ENCODE data around the gene DOCK2. TPM values are rescaled to one million over a fixed set of nuclear protein-coding genes. Genes with fewer than 3 reads are reported as not detected.

The DOCK2 gene
- total and polyA plus RNA-seq, 12 donors: 3.3 to 59.5 (median 21.0) TPM

DNA sequence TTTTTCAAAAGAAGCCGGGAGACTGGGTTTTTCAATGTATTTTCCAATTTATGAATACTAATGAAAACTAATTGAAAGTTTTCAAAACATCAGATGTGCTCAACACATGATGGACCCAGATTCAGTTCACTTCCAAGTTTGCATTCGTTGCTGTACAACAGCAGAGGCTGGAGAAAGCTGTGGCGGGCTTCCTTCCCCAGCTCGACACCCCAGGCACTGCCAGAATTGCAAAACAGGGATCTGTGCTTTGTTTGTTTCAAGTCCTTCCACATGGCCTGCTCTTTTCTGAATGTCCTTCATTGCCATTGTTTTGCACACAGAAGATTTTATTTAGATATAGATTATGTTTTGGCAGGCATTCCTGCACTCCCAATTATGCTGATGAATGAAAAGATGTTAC, 373.5 kb downstream of the DOCK2 start:
- H3K4me1 ChIP-seq (replicated peaks in 1 of 2): no peaks in the 10 kb centered on the region
- no peaks in the 10 kb centered on the region for H3K9me3 ChIP-seq (replicated peaks in 1 of 3)
- H3K36me3 ChIP-seq (replicated peaks in 1 of 2): no peaks in the 10 kb centered on the region
- TF ChIP-seq POLR2A (IDR thresholded peaks at IDR 0.05): no peak
- TF ChIP-seq, protein P1, sequence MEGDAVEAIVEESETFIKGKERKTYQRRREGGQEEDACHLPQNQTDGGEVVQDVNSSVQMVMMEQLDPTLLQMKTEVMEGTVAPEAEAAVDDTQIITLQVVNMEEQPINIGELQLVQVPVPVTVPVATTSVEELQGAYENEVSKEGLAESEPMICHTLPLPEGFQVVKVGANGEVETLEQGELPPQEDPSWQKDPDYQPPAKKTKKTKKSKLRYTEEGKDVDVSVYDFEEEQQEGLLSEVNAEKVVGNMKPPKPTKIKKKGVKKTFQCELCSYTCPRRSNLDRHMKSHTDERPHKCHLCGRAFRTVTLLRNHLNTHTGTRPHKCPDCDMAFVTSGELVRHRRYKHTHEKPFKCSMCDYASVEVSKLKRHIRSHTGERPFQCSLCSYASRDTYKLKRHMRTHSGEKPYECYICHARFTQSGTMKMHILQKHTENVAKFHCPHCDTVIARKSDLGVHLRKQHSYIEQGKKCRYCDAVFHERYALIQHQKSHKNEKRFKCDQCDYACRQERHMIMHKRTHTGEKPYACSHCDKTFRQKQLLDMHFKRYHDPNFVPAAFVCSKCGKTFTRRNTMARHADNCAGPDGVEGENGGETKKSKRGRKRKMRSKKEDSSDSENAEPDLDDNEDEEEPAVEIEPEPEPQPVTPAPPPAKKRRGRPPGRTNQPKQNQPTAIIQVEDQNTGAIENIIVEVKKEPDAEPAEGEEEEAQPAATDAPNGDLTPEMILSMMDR (IDR thresholded peaks at IDR 0.05): no peak
- H3K27me3 ChIP-seq: no peaks in the 10 kb centered on the region
- no peak overlapping the region for H3K27ac ChIP-seq
- DNase-seq: no peak
- 79 to 81% (median 80%) methylated on average over 4 of the region's 4 CpGs for WGBS, 4 donors
- H3K4me3 ChIP-seq: no peak overlapping the region
- intact Hi-C loops (cut with DNase I): no loop called here

- H3K4me3 ChIP-seq: no peak overlapping the region
- no peaks in the 10 kb centered on the region for H3K27me3 ChIP-seq
- no peak for TF ChIP-seq POLR2A (IDR thresholded peaks at IDR 0.05)
- H3K36me3 ChIP-seq (replicated peaks in 1 of 2): no peaks in the 10 kb centered on the region
- H3K9me3 ChIP-seq (replicated peaks in 1 of 3): no peaks in the 10 kb centered on the region
- intact Hi-C loops (cut with DNase I): no loop called here
- no peak overlapping the region for H3K27ac ChIP-seq
- no peak for DNase-seq
- WGBS, 4 donors: 62 to 90% (median 70%) methylated on average over 2 of the region's 2 CpGs
- H3K4me1 ChIP-seq (replicated peaks in 1 of 2): no peaks in the 10 kb centered on the region
These were observed 374.7 kb downstream of the DOCK2 start for GRCh38 chr5:170011751-170012150.

- H3K27me3 ChIP-seq: no peaks in the 10 kb centered on the region
- no peaks in the 10 kb centered on the region for H3K4me1 ChIP-seq (replicated peaks in 1 of 2)
- TF ChIP-seq, protein P1 (IDR thresholded peaks at IDR 0.05): no peak
- no peak for TF ChIP-seq POLR2A (IDR thresholded peaks at IDR 0.05)
- no peak overlapping the region for H3K4me3 ChIP-seq
- H3K27ac ChIP-seq: no peak overlapping the region
- H3K36me3 ChIP-seq (replicated peaks in 1 of 2): no peaks in the 10 kb centered on the region
- intact Hi-C loops (cut with DNase I): no loop called here
- H3K9me3 ChIP-seq (replicated peaks in 1 of 3): no peaks in the 10 kb centered on the region
- 50 to 58% (median 52%) methylated on average over 11 of the region's 11 CpGs for WGBS, 4 donors
- DNase-seq: no peak
These were observed 375.5 kb downstream of the DOCK2 start for GRCh38 chr5:170012622-170013021.

DNA sequence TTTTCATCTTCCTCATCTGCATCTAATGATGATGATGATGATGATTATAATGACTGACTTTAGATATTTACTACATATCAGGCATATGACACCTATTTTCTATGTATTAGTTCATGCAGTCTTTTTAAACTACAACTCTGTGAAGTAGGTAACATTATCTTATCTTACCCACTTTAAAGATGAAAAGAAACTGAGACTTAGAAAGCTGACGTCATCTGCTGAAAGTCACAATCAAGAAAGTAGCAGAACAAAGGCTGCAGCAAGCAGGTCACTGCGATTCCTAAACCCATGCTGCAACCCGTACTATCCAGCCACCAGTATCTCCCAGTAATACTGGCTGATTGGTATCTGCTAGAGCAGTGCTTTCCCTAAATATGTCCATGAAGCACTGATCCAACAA, 383.3 kb downstream of the DOCK2 start:
- DNase-seq: no peak
- Histone ChIP-seq H3K27ac (no peak overlapping the region), H3K9me3 (replicated peaks in 1 of 3) (no peaks in the 10 kb centered on the region), H3K27me3 (no peaks in the 10 kb centered on the region), H3K36me3 (replicated peaks in 1 of 2) (no peaks in the 10 kb centered on the region), H3K4me3 (no peak overlapping the region), H3K4me1 (replicated peaks in 1 of 2) (no peaks in the 10 kb centered on the region)
- intact Hi-C loops (cut with DNase I): no loop called here
- 76 to 82% (median 78%) methylated on average over 3 of the region's 3 CpGs for WGBS, 4 donors
- TF ChIP-seq, protein P1 (IDR thresholded peaks at IDR 0.05): no peak

GRCh38 chr5:170021506-170021905, 384.4 kb downstream of the DOCK2 start:
- TF ChIP-seq POLR2A (IDR thresholded peaks at IDR 0.05): no peak
- TF ChIP-seq, protein P1 (IDR thresholded peaks at IDR 0.05): no peak
- no peak overlapping the region for H3K27ac ChIP-seq
- H3K36me3 ChIP-seq (replicated peaks in 1 of 2): no peaks in the 10 kb centered on the region
- no peaks in the 10 kb centered on the region for H3K9me3 ChIP-seq (replicated peaks in 1 of 3)
- WGBS, 4 donors: 64 to 73% (median 70%) methylated on average over 8 of the region's 8 CpGs
- intact Hi-C loops (cut with DNase I): no loop called here
- no peak for DNase-seq
- no peaks in the 10 kb centered on the region for H3K4me1 ChIP-seq (replicated peaks in 1 of 2)
- H3K4me3 ChIP-seq: no peak overlapping the region
- H3K27me3 ChIP-seq: no peaks in the 10 kb centered on the region

Data from adrenal gland (tissue), 12 donors.